ENCODE results near the gene UGT2B10. TPM values are rescaled to one million over a fixed set of nuclear protein-coding genes. Genes with fewer than 3 reads are reported as not detected.

UGT2B10 gene
- 0.05 TPM in 1 of 5 replicates, not detected in the others for total RNA-seq (2022; extraction: Qiagen RNA extraction)

DNA sequence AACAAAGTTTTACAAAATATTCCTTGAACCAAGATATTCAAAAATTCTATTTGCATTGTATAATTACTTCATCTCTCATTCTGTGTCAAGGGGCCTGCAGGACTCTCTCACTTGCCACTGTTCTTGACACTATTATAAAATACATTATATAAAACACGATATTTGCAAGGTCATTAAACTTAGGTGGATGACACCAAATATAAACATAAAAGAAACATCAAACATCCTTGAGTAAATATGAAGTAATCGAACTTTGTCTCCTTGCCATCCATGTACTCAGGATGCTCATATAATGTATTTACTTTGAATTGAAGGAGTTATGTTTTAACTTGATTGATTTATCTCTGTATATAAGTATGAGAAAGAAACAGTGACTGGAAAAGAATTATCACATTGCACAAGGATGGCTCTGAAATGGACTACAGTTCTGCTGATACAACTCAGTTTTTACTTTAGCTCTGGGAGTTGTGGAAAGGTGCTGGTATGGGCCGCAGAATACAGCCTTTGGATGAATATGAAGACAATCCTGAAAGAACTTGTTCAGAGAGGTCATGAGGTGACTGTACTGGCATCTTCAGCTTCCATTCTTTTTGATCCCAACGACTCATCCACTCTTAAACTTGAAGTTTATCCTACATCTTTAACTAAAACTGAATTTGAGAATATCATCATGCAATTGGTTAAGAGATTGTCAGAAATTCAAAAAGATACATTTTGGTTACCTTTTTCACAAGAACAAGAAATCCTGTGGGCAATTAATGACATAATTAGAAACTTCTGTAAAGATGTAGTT is at the start of gene UGT2B10:
Gene UGT2B10 (plus strand): TSS at position 378 of the 793 bp plus-strand sequence. CDS start 26 bp downstream, at position 404.

Other genes starting within 250 kb of the UGT2B10 start
- not detected in 5 replicates for gene UGT2B17, start 239.7 kb upstream of the UGT2B10 start, total RNA-seq (2022; extraction: Qiagen RNA extraction)
- gene UGT2B15, start 145.3 kb upstream of the UGT2B10 start, total RNA-seq (2022; extraction: Qiagen RNA extraction): 0.04 to 0.14 TPM (median 0.13 TPM) in 5 replicates
- 0.05 to 0.14 TPM (median 0.10 TPM) in 5 replicates for gene UGT2A3, start 135.8 kb downstream of the UGT2B10 start, total RNA-seq (2022; extraction: Qiagen RNA extraction)